Fibroblast of pulmonary artery (primary cell): ENCODE results near the gene SINHCAF.
"Not testable (repeated sequence)": the region's sequence is repeated elsewhere in the genome, so short reads cannot be mapped to it uniquely, and the experiment has no call there.

Experiments used
- DNase-seq: peaks from one replicate; pipeline ENCODE4 v3.0.0-alpha.2; 2010; ENCODE audit warnings: low read depth
- H3K4me3 ChIP-seq: replicated peaks from 2 replicates; pipeline ENCODE4 v1.5.1; 2011; ENCODE audit warnings: low read depth, mild to moderate bottlenecking, control low read depth, low read length, moderate library complexity
- TF ChIP-seq, protein P1 (sequence below): IDR thresholded peaks from 2 replicates; pipeline ENCODE4 v1.5.1; 2011; ENCODE audit warnings: mild to moderate bottlenecking, control low read depth, low read length, inconsistent platforms; ENCODE audit errors: missing control alignments

Gene SINHCAF

DNA sequence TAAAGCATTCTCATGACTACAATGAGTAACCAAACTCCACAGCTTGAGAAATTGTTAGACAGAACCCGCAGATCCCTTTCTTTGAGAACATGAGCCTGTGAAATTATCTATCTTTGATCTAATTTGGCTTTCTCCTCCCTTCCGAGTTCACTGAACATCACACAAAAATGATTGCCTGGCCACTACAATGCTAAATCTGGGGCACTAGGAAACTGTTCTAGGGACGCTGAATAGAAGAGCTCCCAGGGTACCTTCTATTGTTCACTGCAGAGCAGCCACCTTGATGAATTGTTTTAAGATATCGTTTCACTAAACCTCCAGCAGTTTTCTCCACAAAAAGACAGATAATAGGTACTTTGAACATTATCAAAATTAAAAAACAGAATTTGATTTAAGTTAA lies 47.5 kb downstream of the SINHCAF start:
- TF ChIP-seq, protein P1, sequence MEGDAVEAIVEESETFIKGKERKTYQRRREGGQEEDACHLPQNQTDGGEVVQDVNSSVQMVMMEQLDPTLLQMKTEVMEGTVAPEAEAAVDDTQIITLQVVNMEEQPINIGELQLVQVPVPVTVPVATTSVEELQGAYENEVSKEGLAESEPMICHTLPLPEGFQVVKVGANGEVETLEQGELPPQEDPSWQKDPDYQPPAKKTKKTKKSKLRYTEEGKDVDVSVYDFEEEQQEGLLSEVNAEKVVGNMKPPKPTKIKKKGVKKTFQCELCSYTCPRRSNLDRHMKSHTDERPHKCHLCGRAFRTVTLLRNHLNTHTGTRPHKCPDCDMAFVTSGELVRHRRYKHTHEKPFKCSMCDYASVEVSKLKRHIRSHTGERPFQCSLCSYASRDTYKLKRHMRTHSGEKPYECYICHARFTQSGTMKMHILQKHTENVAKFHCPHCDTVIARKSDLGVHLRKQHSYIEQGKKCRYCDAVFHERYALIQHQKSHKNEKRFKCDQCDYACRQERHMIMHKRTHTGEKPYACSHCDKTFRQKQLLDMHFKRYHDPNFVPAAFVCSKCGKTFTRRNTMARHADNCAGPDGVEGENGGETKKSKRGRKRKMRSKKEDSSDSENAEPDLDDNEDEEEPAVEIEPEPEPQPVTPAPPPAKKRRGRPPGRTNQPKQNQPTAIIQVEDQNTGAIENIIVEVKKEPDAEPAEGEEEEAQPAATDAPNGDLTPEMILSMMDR, result no peak
- DNase-seq, result no peak
- no peak overlapping the region for H3K4me3 ChIP-seq

DNA sequence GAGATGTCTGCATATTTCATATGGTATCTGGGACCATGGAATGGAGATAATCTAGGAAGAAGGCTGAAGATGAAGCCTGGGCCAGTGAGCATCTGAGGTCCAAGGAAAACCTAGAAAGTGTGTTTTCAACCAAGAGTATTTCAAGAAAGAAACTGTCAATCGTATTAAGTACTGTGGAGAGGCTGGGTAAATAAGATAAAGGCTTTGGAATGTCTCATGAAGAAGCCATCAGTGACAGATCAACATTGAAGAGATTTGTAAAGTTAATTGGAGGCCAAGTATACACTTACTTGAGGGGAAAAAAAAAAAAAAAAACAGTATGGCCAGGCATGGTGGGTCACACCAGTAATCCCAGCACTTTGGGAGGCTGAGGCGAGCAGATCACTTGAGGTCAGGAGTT lies 48.9 kb downstream of the SINHCAF start:
- TF ChIP-seq, protein P1, result no peak
- no peak for DNase-seq
- no peak overlapping the region for H3K4me3 ChIP-seq

DNA sequence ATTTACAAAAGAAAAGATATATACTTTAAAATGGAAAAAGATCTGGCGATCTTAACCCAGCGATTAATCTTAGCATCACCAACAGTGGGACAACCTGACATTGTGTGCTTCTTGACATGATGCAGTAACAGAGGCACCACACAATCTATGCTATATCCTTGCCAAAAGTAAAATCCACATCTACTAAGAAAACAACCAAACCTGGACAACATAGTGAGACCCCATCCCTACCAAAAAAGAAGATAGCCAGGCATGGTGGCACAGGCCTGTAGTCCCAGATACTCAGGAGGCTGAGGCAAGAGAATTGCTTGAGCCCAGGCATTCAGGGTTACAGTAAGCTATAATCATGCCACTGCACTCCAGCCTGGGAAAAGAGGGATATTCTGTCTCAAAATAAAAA lies 50.5 kb downstream of the SINHCAF start:
- no peak for DNase-seq
- TF ChIP-seq, protein P1, result no peak
- H3K4me3 ChIP-seq, result no peak overlapping the region

DNA sequence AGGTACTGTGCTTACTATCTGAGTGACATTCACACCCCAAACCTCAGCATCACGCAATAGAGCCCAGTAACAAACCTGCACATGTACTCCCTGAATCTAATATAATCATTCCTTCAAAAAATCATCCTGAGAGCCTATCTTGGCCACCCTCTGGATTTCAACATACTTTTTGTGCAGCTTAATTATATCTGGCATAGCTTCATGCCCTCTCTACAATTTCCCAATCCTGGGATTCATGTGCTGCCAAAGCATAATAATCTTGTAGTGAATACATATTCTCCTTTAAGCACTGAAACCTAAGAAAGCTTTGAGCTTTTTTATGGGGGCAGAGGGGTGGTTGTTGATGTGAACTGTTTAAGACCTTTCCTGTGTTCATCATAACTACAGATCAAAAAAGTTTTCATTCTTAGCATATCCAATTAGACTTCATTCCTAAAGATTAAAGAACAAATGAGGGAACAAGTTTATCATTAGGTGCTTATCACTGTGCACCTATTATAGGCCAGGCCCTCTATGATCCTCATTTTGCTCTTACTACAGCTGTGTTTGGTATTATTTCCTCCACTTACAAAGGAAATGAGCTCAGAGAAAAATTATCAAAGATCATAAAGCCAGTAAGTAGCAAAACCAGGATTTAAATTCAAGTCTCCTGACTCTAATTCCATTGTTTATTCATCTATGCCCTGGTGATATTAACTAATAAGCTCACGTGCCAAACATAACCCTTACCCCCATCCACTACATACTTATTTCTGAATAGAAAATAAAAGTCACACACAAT lies 51.2 kb downstream of the SINHCAF start:
- H3K4me3 ChIP-seq, result no peak overlapping the region
- TF ChIP-seq, protein P1, result no peak
- DNase-seq, result peak; percentile 12

DNA sequence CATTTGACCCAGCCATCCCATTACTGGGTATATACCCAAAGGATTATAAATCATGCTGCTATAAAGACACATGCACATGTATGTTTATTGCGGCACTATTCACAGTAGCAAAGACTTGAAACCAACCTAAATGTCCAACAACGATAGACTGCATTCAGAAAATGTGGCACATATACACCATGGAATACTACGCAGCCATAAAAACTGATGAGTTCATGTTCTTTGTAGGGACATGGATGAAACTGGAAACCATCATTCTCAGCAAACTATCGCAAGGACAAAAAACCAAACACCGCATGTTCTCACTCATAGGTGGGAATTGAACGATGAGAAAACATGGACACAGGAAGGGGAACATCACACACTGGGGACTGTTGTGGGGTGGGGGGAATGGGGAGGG lies 52.2 kb downstream of the SINHCAF start:
- DNase-seq, H3K4me3 ChIP-seq: not testable (repeated sequence)

DNA sequence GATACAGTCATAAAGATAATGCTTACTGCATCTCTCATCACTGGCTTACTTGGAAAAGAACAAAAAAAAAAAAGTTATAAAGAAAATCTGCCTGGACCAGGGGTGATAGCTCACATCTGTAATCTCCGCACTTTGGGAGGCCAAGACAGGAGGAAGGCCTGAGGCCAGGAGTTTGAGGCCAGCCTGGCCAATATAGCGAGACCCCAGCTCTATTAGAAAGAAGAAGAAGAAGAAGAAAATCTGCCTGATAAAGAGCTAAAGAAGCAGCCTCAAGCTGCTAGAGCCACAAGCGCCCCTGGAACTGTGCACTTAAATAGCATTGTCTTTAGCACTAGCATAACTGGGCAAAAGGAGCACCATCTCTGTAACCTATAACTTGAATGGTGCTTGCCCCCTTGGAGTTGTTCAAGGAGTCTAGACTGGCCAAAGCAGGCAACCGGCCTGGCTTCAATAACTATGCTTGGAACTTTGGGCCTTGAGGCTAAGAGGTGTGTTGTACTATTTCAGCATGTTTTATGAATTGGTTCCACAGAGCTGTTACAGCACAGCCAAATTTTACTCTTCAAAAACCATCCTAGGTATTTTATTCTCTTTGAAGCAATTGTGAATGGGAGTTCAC lies 53.2 kb downstream of the SINHCAF start:
- no peak overlapping the region for H3K4me3 ChIP-seq
- DNase-seq, result no peak
- TF ChIP-seq, protein P1, result no peak

DNA sequence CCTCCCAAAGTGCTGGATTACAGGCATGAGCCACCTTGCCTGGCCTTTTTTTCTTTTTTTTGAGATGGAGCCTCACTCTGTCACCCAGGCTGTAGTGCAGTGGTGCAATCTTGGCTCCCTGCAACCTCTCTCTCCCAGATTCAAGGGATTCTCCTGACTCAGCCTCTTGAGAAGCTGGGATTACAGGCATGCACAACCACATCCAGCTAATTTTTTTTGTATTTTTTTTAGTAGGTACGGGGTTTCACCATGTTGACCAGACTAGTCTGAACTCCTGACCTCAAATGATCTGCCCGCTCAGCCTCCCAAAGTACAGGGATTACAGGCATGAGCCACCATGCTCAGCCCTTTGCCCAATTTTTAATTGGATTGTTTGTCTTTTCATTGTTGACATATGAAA lies 58.0 kb downstream of the SINHCAF start:
- DNase-seq, result peak; percentile 8
- H3K4me3 ChIP-seq, result no peak overlapping the region
- TF ChIP-seq, protein P1, result no peak
